HCT116 (cell line): ENCODE measurements around the gene DTNB. TPM values are rescaled to one million over a fixed set of nuclear protein-coding genes. Genes with fewer than 3 reads are reported as not detected.

ENCODE experiments used
- ATAC-seq: fragments of 200-7000 bp; cut with Tn5 transposase; 2 replicates; pipeline ENCODE4 v1.9.1; 2020; ENCODE audit warnings: mild to moderate bottlenecking, moderate library complexity
- BruUV-seq: library from RNA; stranded (reverse); fragments of 400-500 nt; replicated peaks from 2 replicates; lab custom pipeline; 2021; lab: Mats Ljungman, UMichigan
- CTCF ChIA-PET: fragments of 300-600 bp; sonication (Branson Sonifier 250); formaldehyde crosslinking; loops from one replicate; lab custom pipeline; 2021; ENCODE audit warnings: antibody characterized with exemption; lab: Charles Lee
- POLR2A ChIA-PET: fragments of 300-600, 350-600 bp; sonication (Branson Sonifier 250); formaldehyde crosslinking; loops from one replicate; lab custom pipeline; 2021; ENCODE audit warnings: antibody characterized with exemption; lab: Charles Lee
- RAD21 ChIA-PET, 2 experiments: fragments of 300-600 bp; sonication (Branson Sonifier 250); formaldehyde crosslinking; loops; one replicate each; lab custom pipeline; 2023; ENCODE audit warnings: low total read pairs in 2 of 2; ENCODE audit not compliant: uncharacterized antibody in 2 of 2, unreplicated experiment in 2 of 2, low non-redundant PET in 1 of 2; lab: Charles Lee
- DNase-seq: peaks from one replicate; pipeline ENCODE4 v3.0.0-alpha.2; 2010; ENCODE audit warnings: low read depth, low spot score
- H2AFZ ChIP-seq: fragments of 200-600 bp; shearing (Covaris generic), sonication (generic); 2 replicates; pipeline ENCODE4 v1.6.1; 2017; ENCODE audit warnings: low read depth, mixed run types, mixed read lengths, antibody characterized with exemption, low read length; ENCODE audit not compliant: poor library complexity, severe bottlenecking
- H3K27ac ChIP-seq: 2 replicates; pipeline ENCODE4 v1.5.1; 2012; ENCODE audit warnings: low read depth, low read length
- H3K27me3 ChIP-seq: fragments of 200-600 bp; sonication (generic); 2 replicates; pipeline ENCODE4 v1.6.1; 2016; ENCODE audit warnings: mixed run types, low read length, mixed read lengths; ENCODE audit not compliant: insufficient read depth
- H3K36me3 ChIP-seq, 2 experiments: fragments of 200-500 bp in 1 of 2; fragments of 200-600 bp in 1 of 2; sonication (Bioruptor generic) in 1 of 2; sonication (generic) in 1 of 2; 2 replicates each; pipeline versions ENCODE4 v1.5.1 to v1.6.1; 2014 to 2016; ENCODE audit warnings: low read length in 2 of 2, inconsistent platforms in 1 of 2, mixed read lengths in 1 of 2, mixed run types in 1 of 2; ENCODE audit not compliant: insufficient read depth in 2 of 2, control insufficient read depth in 1 of 2
- H3K4me1 ChIP-seq, 2 experiments: fragments of 200-600 bp in 1 of 2; sonication (generic) in 1 of 2; 2 replicates each; pipeline versions ENCODE4 v1.5.1 to v1.6.1; 2012 to 2017; ENCODE audit warnings: low read length in 2 of 2, inconsistent platforms in 1 of 2, mild to moderate bottlenecking in 1 of 2, mixed read lengths in 1 of 2, mixed run types in 1 of 2, moderate library complexity in 1 of 2; ENCODE audit not compliant: insufficient read depth in 2 of 2, control insufficient read depth in 1 of 2
- H3K4me2 ChIP-seq: fragments of 200-600 bp; sonication (generic); 2 replicates; pipeline ENCODE4 v1.6.1; 2017; ENCODE audit warnings: mixed run types, low read length, mixed read lengths
- H3K4me3 ChIP-seq, 2 experiments: fragments of 200-600 bp in 1 of 2; sonication (generic) in 1 of 2; replicated peaks in 1 of 2; 2 replicates each; pipeline ENCODE4 v1.5.1; 2011 to 2016; ENCODE audit warnings: low read length in 2 of 2, control low read depth in 1 of 2, low read depth in 1 of 2, mild to moderate bottlenecking in 1 of 2, mixed read lengths in 1 of 2, mixed run types in 1 of 2
- H3K79me2 ChIP-seq: fragments of 200-600 bp; sonication (generic); 2 replicates; pipeline ENCODE4 v1.6.1; 2017; ENCODE audit warnings: mild to moderate bottlenecking, mixed run types, low read length, moderate library complexity, mixed read lengths; ENCODE audit not compliant: insufficient read depth
- H3K9ac ChIP-seq: fragments of 200-600 bp; sonication (generic); 2 replicates; pipeline ENCODE4 v1.6.1; 2016; ENCODE audit warnings: low read length, mixed read lengths
- H3K9me2 ChIP-seq: fragments of 200-600 bp; sonication (generic), shearing (Covaris generic); 2 replicates; pipeline ENCODE4 v1.6.1; 2017; ENCODE audit warnings: mixed run types, mild to moderate bottlenecking, moderate library complexity; ENCODE audit not compliant: insufficient read depth
- H3K9me3 ChIP-seq, 2 experiments: fragments of 200-500 bp in 1 of 2; fragments of 200-600 bp in 1 of 2; sonication (Bioruptor generic) in 1 of 2; sonication (generic) in 1 of 2; 2 replicates each; pipeline ENCODE4 v1.6.1; 2014 to 2017; ENCODE audit warnings: low read length in 2 of 2, mixed read lengths in 2 of 2, inconsistent platforms in 1 of 2, low read depth in 1 of 2, mild to moderate bottlenecking in 1 of 2, mixed run types in 1 of 2, moderate library complexity in 1 of 2; ENCODE audit not compliant: control insufficient read depth in 1 of 2, insufficient read depth in 1 of 2
- H4K20me1 ChIP-seq: fragments of 200-600 bp; sonication (generic), shearing (Covaris generic); 2 replicates; pipeline ENCODE4 v1.6.1; 2017; ENCODE audit warnings: mixed run types, mild to moderate bottlenecking, moderate library complexity; ENCODE audit not compliant: insufficient read depth
- ATF3 ChIP-seq: IDR thresholded peaks from 2 replicates; pipeline ENCODE4 v1.6.1; 2012
- CBX3 ChIP-seq: IDR thresholded peaks from 2 replicates; pipeline ENCODE4 v1.6.1; 2012; ENCODE audit warnings: low read depth
- CEBPB ChIP-seq: IDR thresholded peaks from 2 replicates; pipeline ENCODE4 v1.6.1; 2012; ENCODE audit warnings: low read depth
- CTCF ChIP-seq, 3 experiments: fragments of 200-600 bp in 1 of 3; sonication (generic) in 1 of 3; IDR thresholded peaks in 2 of 3; conservative IDR thresholded peaks in 1 of 3; 2 replicates each; pipeline ENCODE4 v1.5.1; 2012 to 2017; ENCODE audit warnings: low read depth in 2 of 3, low read length in 2 of 3, antibody characterized with exemption in 1 of 3, borderline replicate concordance in 1 of 3, control low read depth in 1 of 3, mild to moderate bottlenecking in 1 of 3, mixed read lengths in 1 of 3, mixed run types in 1 of 3, moderate library complexity in 1 of 3; ENCODE audit not compliant: insufficient read depth in 1 of 3
- EZH2 ChIP-seq: fragments of 200-600 bp; sonication (generic); IDR thresholded peaks from 2 replicates; pipeline ENCODE4 v1.6.1; 2017; ENCODE audit warnings: antibody characterized with exemption, mixed run types
- EZH2phosphoT487 ChIP-seq: fragments of 200-600 bp; IDR thresholded peaks from 2 replicates; pipeline ENCODE4 v1.6.1; 2018; ENCODE audit warnings: antibody characterized with exemption, borderline replicate concordance
- FOSL1 ChIP-seq: IDR thresholded peaks from 2 replicates; pipeline ENCODE4 v1.6.1; 2012; ENCODE audit warnings: low read depth
- JUND ChIP-seq: IDR thresholded peaks from 2 replicates; pipeline ENCODE4 v1.6.1; 2012
- MAX ChIP-seq: IDR thresholded peaks from 2 replicates; pipeline ENCODE4 v1.6.1; 2012
- POLR2A ChIP-seq: IDR thresholded peaks from 2 replicates; pipeline ENCODE4 v1.7.0; 2011; ENCODE audit warnings: borderline replicate concordance; ENCODE audit not compliant: insufficient read depth, insufficient read length; ENCODE audit errors: extremely low read depth
- POLR2AphosphoS5 ChIP-seq: IDR thresholded peaks from 2 replicates; pipeline ENCODE4 v1.6.1; 2011; ENCODE audit warnings: mild to moderate bottlenecking, low read depth, low read length, moderate library complexity
- SP1 ChIP-seq: IDR thresholded peaks from 2 replicates; pipeline ENCODE4 v1.6.1; 2012; ENCODE audit warnings: low read depth
- SRF ChIP-seq: IDR thresholded peaks from 2 replicates; pipeline ENCODE4 v1.6.1; 2012; ENCODE audit warnings: low read depth
- TCF7L2 ChIP-seq: IDR thresholded peaks from 2 replicates; pipeline ENCODE4 v1.7.0; 2011; ENCODE audit warnings: borderline replicate concordance, inconsistent platforms; ENCODE audit not compliant: insufficient read depth, insufficient read length; ENCODE audit errors: extremely low read depth
- YY1 ChIP-seq: IDR thresholded peaks from 2 replicates; pipeline ENCODE4 v1.6.1; 2011; ENCODE audit warnings: low read length, low read depth, moderate library complexity, mild to moderate bottlenecking; ENCODE audit not compliant: insufficient replicate concordance; ENCODE audit errors: extremely low read depth
- ZFX ChIP-seq: fragments of 450-650 bp; IDR thresholded peaks from 2 replicates; pipeline ENCODE4 v1.6.1; 2017
- intact Hi-C: fragments of 100-400 bp; cut with micrococcal nuclease; formaldehyde crosslinking; loops from 2 replicates; pipeline ENCODE4 v1.10.0; 2022
- total RNA-seq: library from RNA; stranded (reverse); gene quantifications from one replicate; pipeline ENCODE4 v1.2.1, GENCODE V29; 2021; ENCODE audit not compliant: unreplicated experiment

DTNB gene
- total RNA-seq, 1 experiment from 2014 or later: 30.2 TPM

GRCh38 chr2:25473758-25474340 is 199.5 kb downstream of the DTNB start:
- Histone ChIP-seq H3K36me3 (no peaks in the 10 kb centered on the region), H3K79me2 (no peaks in the 10 kb centered on the region), H2AFZ (no peak overlapping the region), H3K4me1 (no peaks in the 10 kb centered on the region), H3K4me3 (no peak overlapping the region), H3K27me3 (no peaks in the 10 kb centered on the region), H4K20me1 (no peaks in the 10 kb centered on the region), H3K9ac (no peak overlapping the region), H3K9me2 (no peaks in the 10 kb centered on the region), H3K4me2 (no peak overlapping the region), H3K9me3 (peaks cover 0 to 7% of the 10 kb centered on the region in 2 experiments; a peak in 1 of 4 replicates), H3K27ac (no peak overlapping the region)
- intact Hi-C loops: no loop called here
- no TSS peak for BruUV-seq
- DNase-seq: no peak
- ATAC-seq: no peak
- CTCF ChIA-PET: no interaction called here
- POLR2A ChIA-PET: no interaction called here
- TF ChIP-seq TCF7L2: no peak
- no peak for TF ChIP-seq POLR2AphosphoS5
- no peak for TF ChIP-seq CBX3
- no peak for TF ChIP-seq MAX
- no peak for TF ChIP-seq SRF
- TF ChIP-seq CEBPB: no peak
- no peak for TF ChIP-seq FOSL1
- no peak for TF ChIP-seq SP1
- no peak for TF ChIP-seq EZH2
- no peak for TF ChIP-seq EZH2phosphoT487
- TF ChIP-seq ZFX: no peak
- no peak for TF ChIP-seq YY1
- TF ChIP-seq ATF3: no peak
- TF ChIP-seq JUND: no peak
- no peak for TF ChIP-seq CTCF (IDR thresholded peaks at IDR 0.05 in 2 of 3, conservative IDR thresholded peaks at IDR 0.05 in 1 of 3; ENCODE audit: borderline replicate concordance in 1 of 3, insufficient read depth in 1 of 3, low read depth in 2 of 3, low read length in 2 of 3)
- no peak for TF ChIP-seq POLR2A
- RAD21 ChIA-PET: no interaction called here
